ENCODE measurements around the gene ARL10. TPM values are rescaled to one million over a fixed set of nuclear protein-coding genes. Genes with fewer than 3 reads are reported as not detected.

The ARL10 gene
- total RNA-seq, result 1 to 10 TPM; 5.4 to 7.7 TPM

DNA sequence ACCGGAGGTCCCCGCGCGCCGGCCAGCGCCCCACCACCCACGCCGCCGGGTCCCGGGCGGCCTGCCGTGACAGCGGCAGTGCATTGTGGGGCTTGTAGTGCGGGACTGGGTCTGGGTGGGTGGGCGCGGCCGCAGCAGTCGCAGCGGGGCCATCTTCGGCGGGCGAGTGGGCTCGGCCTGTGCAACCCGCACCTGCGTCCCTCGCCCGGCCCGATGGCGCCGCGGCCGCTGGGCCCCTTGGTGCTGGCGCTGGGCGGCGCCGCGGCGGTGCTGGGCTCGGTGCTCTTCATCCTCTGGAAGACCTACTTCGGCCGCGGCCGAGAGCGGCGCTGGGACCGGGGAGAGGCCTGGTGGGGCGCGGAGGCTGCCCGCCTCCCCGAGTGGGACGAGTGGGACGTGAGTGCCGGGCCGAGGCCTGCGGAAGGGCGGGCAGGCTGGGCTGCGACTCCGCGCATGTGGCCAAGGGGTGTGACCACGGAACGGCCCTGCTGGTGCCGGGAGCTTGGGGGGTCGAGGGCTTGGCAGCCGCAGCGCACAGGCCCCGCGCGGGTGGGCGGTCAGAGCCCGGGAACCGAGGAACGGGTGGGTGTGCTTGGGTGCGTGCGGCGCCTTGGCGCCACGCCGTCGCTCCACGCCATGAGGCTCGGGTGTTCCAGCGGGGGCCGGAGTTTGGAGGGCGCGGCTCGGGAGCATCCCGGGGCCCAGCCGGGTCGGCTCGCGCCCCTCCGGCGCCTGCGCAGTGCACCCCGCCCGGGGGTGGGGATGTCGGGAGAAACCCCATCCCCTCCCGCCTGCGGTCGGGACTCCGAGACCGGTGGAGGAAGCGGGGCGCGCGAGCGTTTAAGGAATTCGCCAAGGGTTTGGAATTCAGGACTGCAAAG, at the start of gene ARL10:
ARL10 (plus strand) TSS at position 137 of the 881 bp plus-strand sequence; CDS start at position 214, 77 bp downstream.
- H3K36me3 Mint-ChIP-seq (ENCODE audit: low read depth), result peaks cover 10% of the 10 kb centered on the region
- DNase-seq, result peak; percentile 53
- ChIA-PET POLR2A (no interaction called here), CTCF (no interaction called here)
- H3K27ac Mint-ChIP-seq, result peak within 1 kb of the TSS; percentile 91
- H3K27me3 Mint-ChIP-seq, result no peaks in the 10 kb centered on the region
- peak within 1 kb of the TSS; percentile 71 for H3K4me3 Mint-ChIP-seq
- peaks cover 29% of the 10 kb centered on the region for H3K4me1 Mint-ChIP-seq
- H3K9me3 Mint-ChIP-seq, result no peaks in the 10 kb centered on the region

DNA sequence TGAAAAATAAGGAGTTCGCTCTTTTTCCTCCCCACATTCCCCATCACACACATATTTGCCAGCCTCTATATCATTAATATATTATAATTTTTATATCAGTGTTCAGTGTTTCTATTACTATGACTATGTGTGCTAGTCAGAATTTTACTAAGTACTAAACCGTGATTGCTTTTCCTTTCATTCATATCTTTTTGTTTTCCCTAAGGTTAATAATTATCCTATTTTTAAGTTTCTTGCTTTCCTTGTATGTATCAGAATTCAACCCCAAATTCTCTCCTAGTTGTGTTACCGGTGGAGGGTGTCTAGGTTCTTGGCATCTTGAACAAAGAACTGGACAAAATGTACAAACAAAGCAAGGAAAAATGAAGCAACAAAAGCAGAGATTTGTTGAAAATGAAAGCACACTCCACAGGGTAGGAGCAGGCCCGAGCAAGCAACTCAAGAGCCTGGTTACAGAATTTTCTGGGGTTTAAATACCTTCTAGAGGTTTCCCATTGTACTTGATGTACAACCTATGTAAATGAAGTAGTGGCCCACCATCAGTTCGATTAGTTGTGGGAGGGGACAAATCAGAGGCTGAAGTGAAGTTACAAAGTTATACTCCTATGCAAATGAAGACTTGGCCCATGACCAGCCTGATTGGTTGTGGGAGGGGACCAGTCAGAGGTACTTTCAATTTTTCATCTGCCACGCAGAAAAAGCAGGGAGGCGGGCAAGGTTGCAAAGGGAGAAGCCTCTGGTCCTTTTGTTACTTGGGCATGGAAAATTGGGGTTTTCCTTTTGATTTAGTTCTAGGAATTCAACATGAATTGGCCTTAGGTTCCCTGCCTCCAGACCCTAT, 47.5 kb upstream of the ARL10 start:
- CTCF ChIA-PET, result no interaction called here
- Mint-ChIP-seq H3K36me3 (ENCODE audit: low read depth) (peaks cover 30% of the 10 kb centered on the region), H3K4me1 (peaks cover 1% of the 10 kb centered on the region), H3K4me3 (no peak overlapping the region), H3K27me3 (no peaks in the 10 kb centered on the region), H3K9me3 (no peaks in the 10 kb centered on the region), H3K27ac (no peak overlapping the region)
- no peak for DNase-seq
- POLR2A ChIA-PET, result interaction anchor here (0.6 kb wide), 1 partner anchor 236 kb away, joined by 3 read pairs; no protein-coding TSS in a partner anchor

GRCh38 chr5:176319827-176320554, 45.3 kb upstream of the ARL10 start:
- H3K27ac Mint-ChIP-seq, result no peak overlapping the region
- ChIA-PET POLR2A (no interaction called here), CTCF (no interaction called here)

GRCh38 chr5:176320577-176320976, 44.7 kb upstream of the ARL10 start:
- Mint-ChIP-seq H3K9me3 (no peaks in the 10 kb centered on the region), H3K36me3 (ENCODE audit: low read depth) (peaks cover 18% of the 10 kb centered on the region), H3K27ac (no peak overlapping the region), H3K4me3 (no peak overlapping the region), H3K4me1 (peaks cover 1% of the 10 kb centered on the region), H3K27me3 (no peaks in the 10 kb centered on the region)
- no peak for DNase-seq
- CTCF ChIA-PET, result no interaction called here
- POLR2A ChIA-PET, result no interaction called here

More at GRCh38 chr5:176319827-176320554, 45.3 kb upstream of the ARL10 start:
- Mint-ChIP-seq H3K4me1 (peaks cover 1% of the 10 kb centered on the region), H3K9me3 (no peaks in the 10 kb centered on the region), H3K4me3 (no peak overlapping the region), H3K27me3 (no peaks in the 10 kb centered on the region), H3K36me3 (ENCODE audit: low read depth) (peaks cover 23% of the 10 kb centered on the region)
- no peak for DNase-seq

GRCh38 chr5:176334031-176334770, 31.1 kb upstream of the ARL10 start:
- no peaks in the 10 kb centered on the region for H3K4me1 Mint-ChIP-seq
- ChIA-PET CTCF (interaction anchor here (1.4 kb wide), 1 partner anchor 21 kb away, joined by 7 read pairs; no protein-coding TSS in a partner anchor), POLR2A (no interaction called here)
- peaks cover 34% of the 10 kb centered on the region for H3K36me3 Mint-ChIP-seq (ENCODE audit: low read depth)
- no peak overlapping the region for H3K27ac Mint-ChIP-seq
- DNase-seq, result no peak
- no peak overlapping the region for H3K4me3 Mint-ChIP-seq
- H3K27me3 Mint-ChIP-seq, result no peaks in the 10 kb centered on the region
- peaks cover 12% of the 10 kb centered on the region for H3K9me3 Mint-ChIP-seq

DNA sequence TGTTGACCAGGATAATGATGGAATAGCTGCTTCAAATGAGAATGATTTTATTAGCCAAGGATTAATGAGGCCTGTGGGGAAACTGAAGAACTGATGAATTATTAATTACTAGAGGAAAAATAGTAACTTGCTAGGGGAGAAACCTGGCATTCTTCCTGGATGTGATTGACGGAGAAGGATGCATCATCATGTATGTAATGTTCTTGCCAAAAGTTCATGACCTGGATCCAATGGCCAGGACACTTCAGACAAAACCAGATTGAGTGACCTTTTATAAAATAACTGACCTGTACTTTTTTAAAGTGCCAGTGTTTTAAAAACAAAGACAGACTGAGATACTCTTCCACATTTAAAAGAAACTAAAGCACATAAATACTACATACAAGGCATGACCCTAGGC, 27.4 kb upstream of the ARL10 start:
- Mint-ChIP-seq H3K36me3 (ENCODE audit: low read depth) (peaks cover 38% of the 10 kb centered on the region), H3K4me3 (no peak overlapping the region), H3K27ac (no peak overlapping the region), H3K27me3 (no peaks in the 10 kb centered on the region), H3K4me1 (no peaks in the 10 kb centered on the region), H3K9me3 (peaks cover 11% of the 10 kb centered on the region)
- CTCF ChIA-PET, result no interaction called here
- POLR2A ChIA-PET, result no interaction called here
- DNase-seq, result no peak

- Mint-ChIP-seq H3K9me3 (peaks cover 3% of the 10 kb centered on the region), H3K27ac (no peak overlapping the region), H3K27me3 (no peaks in the 10 kb centered on the region), H3K4me3 (no peak overlapping the region), H3K36me3 (ENCODE audit: low read depth) (peaks cover 30% of the 10 kb centered on the region), H3K4me1 (no peaks in the 10 kb centered on the region)
- ChIA-PET POLR2A (no interaction called here), CTCF (interaction anchor here (0.7 to 1.4 kb wide), 3 partner anchors 10 to 15 kb away, joined by 4 to 6 read pairs (median 5); no protein-coding TSS in a partner anchor)
- DNase-seq, result no peak
These were observed 26.0 kb upstream of the ARL10 start for GRCh38 chr5:176339304-176339703.

GRCh38 chr5:176341325-176342157, 23.7 kb upstream of the ARL10 start:
- Mint-ChIP-seq H3K4me3 (no peak overlapping the region), H3K9me3 (no peaks in the 10 kb centered on the region), H3K27ac (no peak overlapping the region), H3K4me1 (no peaks in the 10 kb centered on the region), H3K36me3 (ENCODE audit: low read depth) (peaks cover 32% of the 10 kb centered on the region), H3K27me3 (no peaks in the 10 kb centered on the region)
- ChIA-PET POLR2A (no interaction called here), CTCF (interaction anchor here (1.1 kb wide), 1 partner anchor 12 kb away, joined by 3 read pairs; no protein-coding TSS in a partner anchor)
- DNase-seq, result no peak

- Mint-ChIP-seq H3K9me3 (no peaks in the 10 kb centered on the region), H3K27ac (no peak overlapping the region), H3K36me3 (ENCODE audit: low read depth) (peaks cover 31% of the 10 kb centered on the region), H3K4me3 (no peak overlapping the region), H3K27me3 (no peaks in the 10 kb centered on the region), H3K4me1 (no peaks in the 10 kb centered on the region)
- POLR2A ChIA-PET, result no interaction called here
- no peak for DNase-seq
- CTCF ChIA-PET, result interaction anchor here (1.1 kb wide), 1 partner anchor 12 kb away, joined by 3 read pairs; no protein-coding TSS in a partner anchor
These were observed 23.2 kb upstream of the ARL10 start for GRCh38 chr5:176342158-176342483.

DNA sequence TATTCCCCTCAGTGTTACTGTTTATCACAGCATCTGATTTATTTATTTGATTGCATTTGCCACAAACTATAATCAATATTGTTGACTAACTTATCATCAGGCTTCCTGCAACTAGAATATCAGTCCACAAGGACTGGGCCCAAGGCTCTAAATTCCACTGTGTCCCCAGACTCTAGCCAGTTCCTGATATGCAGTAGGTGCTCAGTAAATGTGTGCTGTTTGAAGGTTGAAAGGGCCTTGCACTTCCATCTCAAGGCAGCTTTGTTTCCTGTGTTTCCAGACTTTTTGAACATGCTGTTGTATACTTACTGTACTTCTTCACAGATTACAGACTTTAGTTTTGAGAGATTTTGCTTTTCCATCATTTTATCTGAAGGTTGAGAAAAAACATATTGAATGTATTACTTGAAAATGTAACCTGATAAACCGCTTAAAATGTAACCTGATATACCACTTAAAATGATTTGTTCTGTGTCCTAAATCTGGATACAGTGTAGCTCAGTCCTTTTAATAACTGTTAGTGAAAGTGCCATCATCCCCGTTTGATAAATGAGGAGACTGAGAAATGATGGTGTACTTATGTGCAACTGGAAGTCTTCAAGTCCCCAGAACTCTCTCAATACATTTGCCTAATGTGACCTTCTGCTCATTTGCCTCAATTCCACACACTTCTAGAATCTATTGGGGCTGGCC, 22.4 kb upstream of the ARL10 start:
- Mint-ChIP-seq H3K4me3 (no peak overlapping the region), H3K4me1 (no peaks in the 10 kb centered on the region), H3K27me3 (no peaks in the 10 kb centered on the region), H3K36me3 (ENCODE audit: low read depth) (peaks cover 31% of the 10 kb centered on the region), H3K9me3 (no peaks in the 10 kb centered on the region), H3K27ac (no peak overlapping the region)
- no peak for DNase-seq
- CTCF ChIA-PET, result no interaction called here
- POLR2A ChIA-PET, result no interaction called here

DNA sequence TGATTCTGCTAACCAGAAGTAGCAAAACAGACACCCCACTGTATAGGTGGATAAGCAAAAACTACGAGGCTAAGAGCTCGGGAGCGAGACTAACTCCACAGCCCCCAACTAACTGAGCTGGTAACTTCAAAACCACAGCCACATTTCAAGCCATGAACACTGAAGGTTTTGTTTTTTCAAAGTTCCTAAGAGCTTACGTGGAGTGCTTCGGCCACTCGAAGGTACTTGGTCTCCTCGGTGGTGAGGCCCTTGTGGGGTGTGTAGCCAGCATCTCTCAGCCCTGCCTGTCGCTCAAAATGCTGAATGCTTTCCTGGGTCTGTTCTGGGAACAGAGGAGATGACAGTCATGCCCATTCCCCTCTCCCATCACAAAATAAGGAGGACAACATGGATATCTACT, 14.9 kb upstream of the ARL10 start:
- H3K36me3 Mint-ChIP-seq (ENCODE audit: low read depth), result peaks cover 69% of the 10 kb centered on the region
- no peaks in the 10 kb centered on the region for H3K27me3 Mint-ChIP-seq
- ChIA-PET POLR2A (no interaction called here), CTCF (interaction anchor here (0.8 kb wide), 1 partner anchor 8 kb away, joined by 4 read pairs; no protein-coding TSS in a partner anchor)
- no peak overlapping the region for H3K27ac Mint-ChIP-seq
- no peak overlapping the region for H3K4me3 Mint-ChIP-seq
- no peak for DNase-seq
- H3K4me1 Mint-ChIP-seq, result peaks cover 5% of the 10 kb centered on the region
- no peaks in the 10 kb centered on the region for H3K9me3 Mint-ChIP-seq

All from activated CD4-positive, alpha-beta T cell treated with anti-CD3 and anti-CD28 coated beads, Interleukin-2, amount 10 ng/mL, durations not matched to agents 7 days and 5 days (primary cell).